ENCODE measurements around the gene ZNF454.

ZNF454 gene

DNA sequence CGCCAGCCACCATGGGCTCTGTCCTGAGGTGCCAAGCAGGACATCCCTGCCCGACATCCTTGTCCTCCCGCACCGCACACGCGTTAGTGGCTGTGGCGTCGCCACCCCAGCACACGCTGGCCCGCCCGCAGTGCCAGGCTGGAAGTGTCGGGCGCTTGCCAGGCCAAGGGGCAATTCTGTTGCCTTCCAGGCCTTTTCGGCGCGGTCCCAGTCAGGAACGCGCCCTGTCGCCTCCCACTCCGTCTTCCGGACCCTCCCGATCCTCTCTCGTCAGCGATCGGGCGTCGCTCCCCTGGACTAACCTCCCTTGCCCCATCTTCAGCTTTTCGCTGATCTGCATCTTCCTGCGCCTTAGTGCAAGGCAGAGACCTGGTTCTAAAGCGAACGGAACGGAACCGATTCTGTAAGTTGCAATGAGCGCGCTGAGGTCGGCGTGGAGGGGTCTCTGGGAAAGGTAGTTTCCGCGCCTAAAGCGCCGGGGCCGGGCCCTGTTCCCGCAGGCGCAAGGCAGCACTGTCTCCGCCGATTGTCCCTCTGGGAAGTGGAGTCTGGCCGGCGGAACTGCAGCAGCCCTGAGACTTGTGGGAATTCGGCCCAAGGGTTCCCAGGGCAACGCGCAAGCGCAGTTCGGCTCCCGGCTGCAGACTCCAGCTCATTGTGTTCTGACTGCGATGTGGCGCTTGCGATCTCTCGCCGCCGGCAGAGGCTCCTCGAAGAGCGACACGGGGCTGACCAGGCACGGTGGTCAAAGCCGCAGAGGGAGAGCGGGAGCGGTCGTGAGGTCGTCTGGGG lies at the start of gene ZNF454:
Gene ZNF454 (plus strand): TSS at position 630 of the 792 bp plus-strand sequence. CDS start 1,594 bp downstream, outside the sequence.
- H3K27ac ChIP-seq = no peak within 1 kb of the TSS
- TF ChIP-seq, protein P1, sequence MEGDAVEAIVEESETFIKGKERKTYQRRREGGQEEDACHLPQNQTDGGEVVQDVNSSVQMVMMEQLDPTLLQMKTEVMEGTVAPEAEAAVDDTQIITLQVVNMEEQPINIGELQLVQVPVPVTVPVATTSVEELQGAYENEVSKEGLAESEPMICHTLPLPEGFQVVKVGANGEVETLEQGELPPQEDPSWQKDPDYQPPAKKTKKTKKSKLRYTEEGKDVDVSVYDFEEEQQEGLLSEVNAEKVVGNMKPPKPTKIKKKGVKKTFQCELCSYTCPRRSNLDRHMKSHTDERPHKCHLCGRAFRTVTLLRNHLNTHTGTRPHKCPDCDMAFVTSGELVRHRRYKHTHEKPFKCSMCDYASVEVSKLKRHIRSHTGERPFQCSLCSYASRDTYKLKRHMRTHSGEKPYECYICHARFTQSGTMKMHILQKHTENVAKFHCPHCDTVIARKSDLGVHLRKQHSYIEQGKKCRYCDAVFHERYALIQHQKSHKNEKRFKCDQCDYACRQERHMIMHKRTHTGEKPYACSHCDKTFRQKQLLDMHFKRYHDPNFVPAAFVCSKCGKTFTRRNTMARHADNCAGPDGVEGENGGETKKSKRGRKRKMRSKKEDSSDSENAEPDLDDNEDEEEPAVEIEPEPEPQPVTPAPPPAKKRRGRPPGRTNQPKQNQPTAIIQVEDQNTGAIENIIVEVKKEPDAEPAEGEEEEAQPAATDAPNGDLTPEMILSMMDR (conservative IDR thresholded peaks at IDR 0.05) = no peak

DNA sequence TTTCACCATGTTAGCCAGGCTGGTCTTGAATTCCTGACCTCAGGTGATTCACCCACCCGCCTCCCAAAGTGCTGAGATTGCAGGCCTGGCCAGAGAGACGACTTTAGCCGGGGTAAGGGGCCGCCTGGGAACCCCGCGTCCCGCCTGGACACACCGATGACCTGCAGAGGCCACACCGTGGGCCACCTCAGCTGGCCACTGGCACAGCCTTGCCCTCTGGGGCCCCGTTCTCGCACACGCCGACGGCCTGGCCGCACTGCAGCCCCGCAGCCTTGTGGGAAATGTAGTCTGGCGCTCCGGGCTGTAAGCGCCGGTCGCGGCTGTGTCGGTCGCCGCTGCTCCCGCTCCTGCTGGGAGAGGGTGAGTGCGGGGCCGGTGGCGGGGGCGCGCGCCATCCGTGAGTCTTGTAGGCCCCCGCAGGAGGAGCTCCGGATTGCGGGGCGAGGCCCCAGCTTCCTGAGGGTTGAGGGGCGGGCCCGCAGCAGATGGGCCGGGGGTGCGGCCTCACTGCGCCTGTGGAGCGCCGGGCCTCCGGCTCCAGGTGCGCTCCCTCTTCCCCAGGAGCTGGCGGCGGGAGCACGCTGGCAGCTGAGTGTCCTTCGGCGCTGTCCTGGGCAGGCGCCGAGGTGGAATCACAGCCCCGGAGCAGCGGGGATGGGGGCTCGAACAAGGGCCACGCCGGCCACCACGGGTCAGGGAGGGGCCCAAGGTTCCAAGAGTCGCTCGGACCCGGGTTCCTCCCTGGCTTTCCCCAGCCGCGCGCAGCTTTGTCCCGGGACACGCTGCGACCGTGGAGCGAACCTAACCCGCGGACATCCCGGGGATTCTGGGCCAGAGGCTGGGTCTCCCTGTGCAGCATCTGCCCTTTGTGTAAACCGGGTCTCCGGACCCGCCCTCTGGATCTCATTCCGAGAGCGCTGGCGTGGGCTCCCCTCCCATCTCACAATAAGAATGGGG lies 45.1 kb upstream of the ZNF454 start, which contains the start of gene ZFP2:
Gene ZFP2 (plus strand): TSS at position 299 of the 957 bp plus-strand sequence. CDS start 35,401 bp downstream, outside the sequence.
- TF ChIP-seq, protein P1 (conservative IDR thresholded peaks at IDR 0.05) = no peak
- peak within 1 kb of the TSS; percentile 78 for H3K27ac ChIP-seq

DNA sequence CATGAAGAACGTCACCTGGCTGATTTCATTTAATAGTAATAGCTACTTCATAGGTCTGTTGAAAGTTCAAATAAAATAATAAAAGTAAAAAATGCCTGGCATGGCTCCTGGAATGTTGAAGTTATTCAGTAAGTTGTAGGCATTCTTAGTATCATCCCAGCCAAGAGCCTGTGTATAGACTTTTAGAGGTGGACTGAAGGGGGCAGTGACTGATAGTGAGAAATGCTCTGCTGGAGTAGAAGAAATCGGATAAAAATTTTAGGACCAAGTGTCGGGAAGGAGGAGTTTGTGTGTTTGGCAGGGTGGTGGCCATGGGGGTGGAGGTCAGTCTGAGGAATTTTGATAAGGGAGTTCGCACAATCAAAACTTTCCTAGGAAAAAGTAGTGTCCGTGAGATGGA lies 41.7 kb upstream of the ZNF454 start:
- TF ChIP-seq, protein P1 (conservative IDR thresholded peaks at IDR 0.05) = no peak; the same call in 1 of the 2 replicates
- no peak overlapping the region for H3K27ac ChIP-seq

DNA sequence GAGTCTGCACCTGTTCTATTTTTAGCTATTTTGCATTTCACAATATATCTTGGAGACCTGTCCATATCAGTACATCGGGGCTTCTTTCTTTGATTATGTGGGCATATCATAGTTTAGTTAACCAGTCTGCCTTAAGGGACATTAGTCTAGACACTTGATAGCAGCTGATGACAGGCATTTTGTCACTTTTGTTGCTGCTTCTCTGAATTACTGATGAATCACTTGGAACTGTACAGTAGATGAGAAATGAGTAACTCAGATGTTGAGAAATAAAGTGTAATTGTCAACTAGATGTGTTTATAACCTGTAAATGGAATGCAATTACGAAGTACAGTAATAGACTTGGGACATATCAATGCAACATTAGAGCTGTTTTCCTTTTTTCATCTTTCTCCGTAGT lies 38.1 kb upstream of the ZNF454 start:
- H3K27ac ChIP-seq = no peak overlapping the region
- TF ChIP-seq, protein P1 (conservative IDR thresholded peaks at IDR 0.05) = no peak

DNA sequence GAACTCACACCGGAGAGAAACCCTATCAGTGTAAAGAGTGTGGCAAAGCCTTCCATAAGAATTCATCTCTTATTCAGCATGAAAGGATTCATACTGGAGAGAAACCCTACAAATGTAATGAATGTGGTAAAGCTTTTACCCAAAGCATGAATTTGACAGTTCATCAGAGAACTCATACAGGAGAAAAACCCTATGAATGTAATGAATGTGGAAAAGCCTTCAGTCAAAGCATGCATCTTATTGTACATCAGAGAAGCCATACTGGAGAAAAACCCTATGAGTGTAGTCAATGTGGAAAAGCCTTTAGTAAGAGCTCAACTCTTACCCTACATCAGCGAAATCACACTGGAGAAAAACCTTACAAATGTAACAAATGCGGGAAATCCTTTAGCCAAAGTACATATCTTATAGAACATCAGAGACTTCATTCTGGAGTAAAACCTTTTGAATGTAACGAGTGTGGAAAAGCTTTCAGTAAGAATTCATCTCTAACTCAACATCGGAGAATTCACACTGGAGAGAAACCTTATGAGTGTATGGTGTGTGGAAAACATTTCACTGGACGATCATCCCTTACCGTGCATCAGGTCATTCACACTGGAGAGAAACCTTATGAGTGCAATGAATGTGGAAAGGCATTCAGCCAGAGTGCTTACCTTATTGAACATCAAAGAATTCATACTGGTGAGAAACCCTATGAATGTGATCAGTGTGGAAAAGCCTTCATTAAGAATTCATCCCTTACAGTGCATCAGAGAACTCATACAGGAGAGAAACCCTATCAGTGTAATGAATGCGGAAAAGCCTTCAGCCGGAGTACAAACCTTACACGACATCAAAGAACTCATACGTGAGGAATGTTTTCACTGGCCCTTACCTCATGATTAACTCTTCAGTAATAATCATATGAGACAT lies 8.9 kb upstream of the ZNF454 start:
- H3K27ac ChIP-seq = no peak overlapping the region
- TF ChIP-seq, protein P1 (conservative IDR thresholded peaks at IDR 0.05) = no peak

DNA sequence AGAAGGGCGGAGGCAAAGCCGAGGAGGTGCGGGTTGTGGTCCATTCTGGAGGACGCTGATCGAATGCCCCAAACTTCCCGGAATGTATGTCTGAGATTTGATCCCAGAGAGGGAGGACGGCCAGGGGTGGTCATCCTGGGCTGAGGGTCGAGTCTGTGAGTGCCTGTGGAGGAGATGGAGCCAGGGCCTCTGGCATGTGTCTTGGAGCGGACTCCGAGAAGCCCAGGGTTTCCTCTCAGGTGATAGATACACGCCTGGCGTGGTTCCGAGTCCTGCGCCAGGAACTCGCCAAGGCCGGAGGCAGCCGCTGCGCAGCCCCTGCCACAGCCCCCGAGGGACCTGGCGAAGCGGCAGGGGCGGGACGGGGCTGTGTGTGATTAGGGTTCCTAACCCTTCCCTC lies 363 bp downstream of the ZNF454 start:
- TF ChIP-seq, protein P1 (conservative IDR thresholded peaks at IDR 0.05) = no peak
- H3K27ac ChIP-seq = no peak overlapping the region
